Caco-2 (cell line): ENCODE data around the gene GNB5. TPM values are rescaled to one million over a fixed set of nuclear protein-coding genes. Genes with fewer than 3 reads are reported as not detected.

Source experiments
- BruUV-seq: library from RNA; stranded (reverse); fragments of 400-500 nt; replicated peaks from 2 replicates; lab custom pipeline; 2021; lab: Mats Ljungman, UMichigan
- CTCF ChIA-PET: fragments of 300-600 bp; sonication (Branson Sonifier 250); formaldehyde crosslinking; loops from one replicate; lab custom pipeline; 2022; ENCODE audit warnings: antibody characterized with exemption; lab: Charles Lee
- POLR2A ChIA-PET: fragments of 300-600 bp; sonication (Branson Sonifier 250); formaldehyde crosslinking; loops from one replicate; lab custom pipeline; 2022; ENCODE audit warnings: antibody characterized with exemption; lab: Charles Lee
- DNase-seq, 2 experiments: peaks; one replicate each; pipeline versions ENCODE4 v3.0.0 to v3.0.0-alpha.2; 2020 to 2022
- H3K27me3 ChIP-seq: replicated peaks from 2 replicates; pipeline ENCODE4 v1.6.0; 2011; ENCODE audit warnings: low read length; ENCODE audit not compliant: control insufficient read depth, insufficient read depth
- H3K36me3 ChIP-seq: 2 replicates; pipeline ENCODE4 v1.5.1; 2011; ENCODE audit warnings: low read length; ENCODE audit not compliant: control insufficient read depth, insufficient read depth
- H3K4me1 ChIP-seq: fragments of 250-450 bp; sonication (Bioruptor Pico); 2 replicates; pipeline ENCODE4 v1.5.1; 2020; ENCODE audit warnings: mild to moderate bottlenecking
- H3K4me3 ChIP-seq: 2 replicates; pipeline ENCODE4 v1.5.1; 2011; ENCODE audit warnings: low read depth, mild to moderate bottlenecking, control low read depth, low read length
- H3K9me3 ChIP-seq: fragments of 250-450 bp; sonication (Bioruptor Pico); 2 replicates; pipeline ENCODE4 v1.5.1; 2020; ENCODE audit warnings: mild to moderate bottlenecking, moderate library complexity
- H3K27ac Mint-ChIP-seq: one replicate; pipeline ENCODE4 v1.8.0; 2022; ENCODE audit warnings: mixed read lengths; ENCODE audit not compliant: unreplicated experiment
- H3K27me3 Mint-ChIP-seq: one replicate; pipeline ENCODE4 v1.8.0; 2022; ENCODE audit warnings: mixed read lengths; ENCODE audit not compliant: insufficient read depth, unreplicated experiment
- H3K36me3 Mint-ChIP-seq: one replicate; pipeline ENCODE4 v1.8.0; 2022; ENCODE audit warnings: mild to moderate bottlenecking, mixed read lengths; ENCODE audit not compliant: insufficient read depth, unreplicated experiment
- H3K4me1 Mint-ChIP-seq: one replicate; pipeline ENCODE4 v1.8.0; 2022; ENCODE audit warnings: low read depth, mixed read lengths; ENCODE audit not compliant: unreplicated experiment
- H3K4me3 Mint-ChIP-seq: one replicate; pipeline ENCODE4 v1.8.0; 2022; ENCODE audit warnings: mild to moderate bottlenecking, moderate library complexity, mixed read lengths; ENCODE audit not compliant: unreplicated experiment
- H3K9me3 Mint-ChIP-seq: one replicate; pipeline ENCODE4 v1.8.0; 2022; ENCODE audit warnings: mixed read lengths; ENCODE audit not compliant: unreplicated experiment
- intact Hi-C: fragments of 100-400 bp; cut with micrococcal nuclease; formaldehyde crosslinking; loops from one replicate; pipeline ENCODE4 v1.10.0; 2022; ENCODE audit not compliant: unreplicated experiment
- total RNA-seq: library from RNA; stranded (reverse); gene quantifications from 2 replicates; pipeline ENCODE4 v1.2.3, GENCODE V29; 2022
- TF ChIP-seq, protein P1 (sequence below), 2 experiments: fragments of 200-600 bp in 1 of 2; IDR thresholded peaks; 1 replicate in 1 of 2; 2 replicates in 1 of 2; pipeline versions ENCODE4 v1.5.1 to v1.8.0; 2011 to 2022; ENCODE audit warnings: antibody characterized with exemption in 1 of 2, control low read depth in 1 of 2, inconsistent platforms in 1 of 2, low read depth in 1 of 2, low read length in 1 of 2, mild to moderate bottlenecking in 1 of 2, moderate library complexity in 1 of 2; ENCODE audit not compliant: insufficient read depth in 1 of 2, severe bottlenecking in 1 of 2, unreplicated experiment in 1 of 2

GNB5 gene
- total RNA-seq, 1 experiment from 2014 or later: 23.2 TPM

DNA sequence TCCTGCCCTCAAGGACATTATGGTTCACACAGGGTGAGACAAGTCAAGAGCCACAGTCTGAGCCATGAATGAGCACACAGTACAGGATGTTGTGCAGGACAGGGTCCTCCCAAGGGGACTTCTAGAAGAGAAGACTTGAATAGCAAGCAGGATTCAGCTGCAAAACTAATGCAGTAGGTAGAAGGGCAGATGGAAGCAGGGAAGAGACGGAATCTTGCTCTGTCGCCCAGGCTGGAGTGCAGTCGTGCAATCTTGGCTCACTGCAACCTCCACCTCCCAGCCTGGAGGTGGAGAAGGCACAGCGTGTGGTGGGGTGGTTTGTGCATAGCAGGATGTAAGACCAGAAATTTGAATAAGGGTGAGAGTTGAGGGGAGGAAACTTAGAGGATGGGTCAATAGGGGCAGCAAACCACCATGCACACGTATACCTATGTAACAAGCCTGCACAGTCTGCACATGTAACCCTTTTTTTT, 86.6 kb downstream of the GNB5 start:
- ChIA-PET CTCF (no interaction called here), POLR2A (no interaction called here)
- intact Hi-C loops: no loop called here
- no peaks in the 10 kb centered on the region for H3K27me3 Mint-ChIP-seq
- no peak for DNase-seq
- H3K27ac Mint-ChIP-seq: no peak overlapping the region
- no peak overlapping the region for H3K4me3 Mint-ChIP-seq
- BruUV-seq: no TSS peak
- H3K4me3 ChIP-seq: no peak overlapping the region
- H3K36me3 Mint-ChIP-seq: peaks cover 6% of the 10 kb centered on the region
- H3K9me3 ChIP-seq: no peaks in the 10 kb centered on the region
- no peaks in the 10 kb centered on the region for H3K4me1 Mint-ChIP-seq
- TF ChIP-seq, protein P1, sequence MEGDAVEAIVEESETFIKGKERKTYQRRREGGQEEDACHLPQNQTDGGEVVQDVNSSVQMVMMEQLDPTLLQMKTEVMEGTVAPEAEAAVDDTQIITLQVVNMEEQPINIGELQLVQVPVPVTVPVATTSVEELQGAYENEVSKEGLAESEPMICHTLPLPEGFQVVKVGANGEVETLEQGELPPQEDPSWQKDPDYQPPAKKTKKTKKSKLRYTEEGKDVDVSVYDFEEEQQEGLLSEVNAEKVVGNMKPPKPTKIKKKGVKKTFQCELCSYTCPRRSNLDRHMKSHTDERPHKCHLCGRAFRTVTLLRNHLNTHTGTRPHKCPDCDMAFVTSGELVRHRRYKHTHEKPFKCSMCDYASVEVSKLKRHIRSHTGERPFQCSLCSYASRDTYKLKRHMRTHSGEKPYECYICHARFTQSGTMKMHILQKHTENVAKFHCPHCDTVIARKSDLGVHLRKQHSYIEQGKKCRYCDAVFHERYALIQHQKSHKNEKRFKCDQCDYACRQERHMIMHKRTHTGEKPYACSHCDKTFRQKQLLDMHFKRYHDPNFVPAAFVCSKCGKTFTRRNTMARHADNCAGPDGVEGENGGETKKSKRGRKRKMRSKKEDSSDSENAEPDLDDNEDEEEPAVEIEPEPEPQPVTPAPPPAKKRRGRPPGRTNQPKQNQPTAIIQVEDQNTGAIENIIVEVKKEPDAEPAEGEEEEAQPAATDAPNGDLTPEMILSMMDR (IDR thresholded peaks at IDR 0.05; ENCODE audit: insufficient read depth in 1 of 2, low read depth in 1 of 2, low read length in 1 of 2, severe bottlenecking in 1 of 2, unreplicated experiment in 1 of 2): no peak
- H3K4me1 ChIP-seq: no peaks in the 10 kb centered on the region
- H3K9me3 Mint-ChIP-seq: no peaks in the 10 kb centered on the region
- H3K27me3 ChIP-seq: no peaks in the 10 kb centered on the region
- no peaks in the 10 kb centered on the region for H3K36me3 ChIP-seq

DNA sequence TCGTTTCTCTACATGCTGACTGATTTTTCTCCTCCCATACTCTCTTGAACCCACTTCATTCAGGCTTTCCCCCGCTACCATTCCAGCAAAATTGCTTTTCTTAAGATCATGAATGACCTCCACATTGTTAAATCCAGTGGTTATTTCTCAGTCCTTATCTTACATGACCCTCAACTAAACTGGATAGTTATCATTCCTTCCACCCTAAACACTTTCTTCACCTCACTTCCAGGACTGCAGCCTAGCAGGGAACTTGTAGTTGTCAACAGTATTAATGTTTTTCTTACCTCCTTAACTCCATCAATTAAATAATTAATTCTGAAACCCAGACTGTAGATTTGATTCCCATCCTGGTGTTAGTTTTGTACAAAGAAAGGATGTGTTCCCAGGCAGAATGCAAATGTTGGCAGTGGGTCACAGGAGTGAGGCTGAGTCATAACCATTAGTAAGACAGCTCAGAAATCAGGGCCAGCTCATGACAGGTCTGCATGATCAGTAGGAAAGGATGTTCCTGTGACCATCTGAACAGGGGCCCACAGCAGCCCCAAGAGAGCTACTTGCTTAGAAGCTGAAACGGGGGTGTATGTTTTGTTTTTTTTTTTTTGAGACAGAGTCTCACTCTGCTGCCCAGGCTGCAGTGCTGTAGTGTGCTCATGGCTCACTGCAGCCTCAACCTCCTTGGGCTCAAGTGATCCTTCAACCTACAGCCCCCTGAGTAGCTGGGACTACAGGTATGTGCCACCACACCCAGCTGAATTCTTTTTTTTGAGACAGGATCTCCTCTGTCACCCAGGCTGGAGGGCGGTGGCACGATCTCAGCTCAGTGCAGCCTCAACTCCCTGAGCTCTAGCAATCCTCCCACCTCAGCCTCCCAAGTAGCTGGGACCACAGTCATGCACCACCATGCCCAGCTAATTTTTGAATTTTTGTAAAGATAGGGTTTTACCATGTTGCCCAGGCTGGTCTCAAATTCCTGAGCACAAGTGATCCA, 87.7 kb downstream of the GNB5 start:
- TF ChIP-seq, protein P1 (IDR thresholded peaks at IDR 0.05; ENCODE audit: insufficient read depth in 1 of 2, low read depth in 1 of 2, low read length in 1 of 2, severe bottlenecking in 1 of 2, unreplicated experiment in 1 of 2): no peak
- BruUV-seq: no TSS peak
- H3K4me1 Mint-ChIP-seq: no peaks in the 10 kb centered on the region
- H3K4me1 ChIP-seq: no peaks in the 10 kb centered on the region
- H3K27ac Mint-ChIP-seq: no peak overlapping the region
- no peaks in the 10 kb centered on the region for H3K9me3 ChIP-seq
- H3K4me3 Mint-ChIP-seq: no peak overlapping the region
- intact Hi-C loops: no loop called here
- peaks cover 6% of the 10 kb centered on the region for H3K36me3 Mint-ChIP-seq
- POLR2A ChIA-PET: no interaction called here
- H3K36me3 ChIP-seq: no peaks in the 10 kb centered on the region
- no peaks in the 10 kb centered on the region for H3K9me3 Mint-ChIP-seq
- CTCF ChIA-PET: interaction anchor here (1.0 kb wide), 1 partner anchor 105 kb away, joined by 3 read pairs; no protein-coding TSS in a partner anchor
- no peaks in the 10 kb centered on the region for H3K27me3 ChIP-seq
- DNase-seq: no peak
- H3K27me3 Mint-ChIP-seq: no peaks in the 10 kb centered on the region
- no peak overlapping the region for H3K4me3 ChIP-seq

DNA sequence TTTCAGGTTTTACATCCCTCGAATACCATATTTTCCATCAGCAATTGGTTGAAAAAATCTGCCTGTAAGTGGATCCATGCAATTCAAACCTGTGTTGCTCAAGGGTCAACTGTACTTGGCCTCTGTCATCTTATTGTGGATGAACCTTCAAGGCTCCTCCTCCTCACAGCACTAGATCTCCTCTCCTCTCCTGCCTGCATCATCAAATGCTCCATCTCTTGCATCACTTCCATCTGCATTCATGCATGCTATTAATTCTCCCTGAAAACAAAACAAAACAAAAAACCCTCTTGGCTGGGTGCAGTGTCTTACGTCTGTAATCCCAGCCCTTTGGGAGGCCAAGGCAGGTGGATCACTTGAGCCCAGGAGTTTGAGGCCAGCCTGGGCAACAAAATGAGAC, 88.7 kb downstream of the GNB5 start:
- POLR2A ChIA-PET: no interaction called here

More for the DNA sequence above, 88.7 kb downstream of the GNB5 start:
- H3K36me3 Mint-ChIP-seq: peaks cover 6% of the 10 kb centered on the region
- DNase-seq: no peak
- intact Hi-C loops: no loop called here
- Histone ChIP-seq H3K4me3 (no peak overlapping the region), H3K27me3 (no peaks in the 10 kb centered on the region), H3K9me3 (no peaks in the 10 kb centered on the region), H3K36me3 (no peaks in the 10 kb centered on the region), H3K4me1 (no peaks in the 10 kb centered on the region)
- no peaks in the 10 kb centered on the region for H3K27me3 Mint-ChIP-seq
- no peaks in the 10 kb centered on the region for H3K4me1 Mint-ChIP-seq
- BruUV-seq: no TSS peak
- H3K9me3 Mint-ChIP-seq: no peaks in the 10 kb centered on the region
- no peak overlapping the region for H3K27ac Mint-ChIP-seq
- CTCF ChIA-PET: no interaction called here
- no peak overlapping the region for H3K4me3 Mint-ChIP-seq
- TF ChIP-seq, protein P1 (IDR thresholded peaks at IDR 0.05; ENCODE audit: insufficient read depth in 1 of 2, low read depth in 1 of 2, low read length in 1 of 2, severe bottlenecking in 1 of 2, unreplicated experiment in 1 of 2): no peak
